ENCODE data around the gene GUK1. TPM values are rescaled to one million over a fixed set of nuclear protein-coding genes. Genes with fewer than 3 reads are reported as not detected.

GUK1 gene
- total and polyA plus RNA-seq, 2 donors (not counting 1 experiment from before 2014, with no cell fraction given), result 125 to 356 TPM

DNA sequence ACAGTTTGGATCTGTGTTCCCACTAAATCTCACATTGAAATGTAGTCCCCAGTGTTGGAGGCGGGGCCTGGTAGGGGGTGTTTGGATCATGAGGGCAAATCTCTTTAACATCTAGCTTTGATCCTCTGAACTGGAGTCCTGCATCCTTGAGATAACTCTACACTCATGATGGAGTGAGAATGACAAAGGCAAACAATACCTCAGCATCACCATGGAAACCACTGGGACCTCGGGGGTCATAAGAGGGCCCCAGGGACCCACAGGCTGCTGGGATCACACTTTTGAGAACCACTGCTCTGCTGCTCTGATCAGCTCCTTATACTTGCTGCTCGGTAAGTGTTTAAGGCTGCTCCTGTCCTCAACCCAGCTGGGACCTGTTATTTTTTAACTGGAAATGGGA lies 54.4 kb downstream of the GUK1 start:
- no peaks in the 10 kb centered on the region for H4K20me1 ChIP-seq (ENCODE audit: control insufficient read depth, insufficient read depth, low read length, poor library complexity, severe bottlenecking)
- peaks cover 7 to 13% (median 11%) of the 10 kb centered on the region in 3 donors for H3K9me3 ChIP-seq (ENCODE audit: control extremely low read depth in 1 of 3, control insufficient read depth in 2 of 3, insufficient read depth in 1 of 3, low read length in 2 of 3)
- H3K4me1 ChIP-seq (ENCODE audit: control insufficient read depth in 2 of 2, insufficient read depth in 2 of 2, low read length in 2 of 2), result no peaks in the 10 kb centered on the region
- DNase-seq (no peak), ATAC-seq (ENCODE audit: low read depth) (no peak)
- ChIA-PET CTCF (interaction anchor here (1.4 kb wide), 1 partner anchor 14 kb away, joined by 3 read pairs; no protein-coding TSS in a partner anchor), POLR2A (no interaction called here)
- Mint-ChIP-seq H3K27ac (no peak overlapping the region), H3K27me3 (no peaks in the 10 kb centered on the region), H3K4me3 (no peak overlapping the region), H3K9me3 (ENCODE audit: insufficient read depth) (no peaks in the 10 kb centered on the region), H3K4me1 (no peaks in the 10 kb centered on the region)
- H3K27me3 ChIP-seq (replicated peaks in 1 of 4; ENCODE audit: control extremely low read depth in 1 of 4, control insufficient read depth in 3 of 4, insufficient read depth in 4 of 4, low read length in 3 of 4), result no peaks in the 10 kb centered on the region
- H3K79me2 ChIP-seq (ENCODE audit: control insufficient read depth, insufficient read depth, low read length), result no peaks in the 10 kb centered on the region
- no peak overlapping the region for H3K4me3 ChIP-seq (ENCODE audit: control extremely low read depth in 1 of 5, extremely low read depth in 1 of 5, insufficient read depth in 1 of 5, low read depth in 2 of 5, low read length in 4 of 5)
- H2AFZ ChIP-seq (ENCODE audit: insufficient read depth, low read depth, low read length, poor library complexity, severe bottlenecking), result no peak overlapping the region
- H3K36me3 ChIP-seq (replicated peaks in 1 of 2; ENCODE audit: control extremely low read depth in 1 of 2, control insufficient read depth in 1 of 2, extremely low read depth in 1 of 2, insufficient read depth in 2 of 2, low read length in 1 of 2), result no peaks in the 10 kb centered on the region
- H3K4me2 ChIP-seq (replicated peaks; ENCODE audit: low read depth, low read length, poor library complexity, severe bottlenecking), result no peak overlapping the region
- 60% methylated on average over 1 of the region's 3 CpGs for WGBS (ENCODE audit: insufficient coverage)
- no peak overlapping the region for H3K9ac ChIP-seq (ENCODE audit: low read length)
- no peak overlapping the region for H3K27ac ChIP-seq (ENCODE audit: low read length in 2 of 2)
- TF ChIP-seq, protein P1, sequence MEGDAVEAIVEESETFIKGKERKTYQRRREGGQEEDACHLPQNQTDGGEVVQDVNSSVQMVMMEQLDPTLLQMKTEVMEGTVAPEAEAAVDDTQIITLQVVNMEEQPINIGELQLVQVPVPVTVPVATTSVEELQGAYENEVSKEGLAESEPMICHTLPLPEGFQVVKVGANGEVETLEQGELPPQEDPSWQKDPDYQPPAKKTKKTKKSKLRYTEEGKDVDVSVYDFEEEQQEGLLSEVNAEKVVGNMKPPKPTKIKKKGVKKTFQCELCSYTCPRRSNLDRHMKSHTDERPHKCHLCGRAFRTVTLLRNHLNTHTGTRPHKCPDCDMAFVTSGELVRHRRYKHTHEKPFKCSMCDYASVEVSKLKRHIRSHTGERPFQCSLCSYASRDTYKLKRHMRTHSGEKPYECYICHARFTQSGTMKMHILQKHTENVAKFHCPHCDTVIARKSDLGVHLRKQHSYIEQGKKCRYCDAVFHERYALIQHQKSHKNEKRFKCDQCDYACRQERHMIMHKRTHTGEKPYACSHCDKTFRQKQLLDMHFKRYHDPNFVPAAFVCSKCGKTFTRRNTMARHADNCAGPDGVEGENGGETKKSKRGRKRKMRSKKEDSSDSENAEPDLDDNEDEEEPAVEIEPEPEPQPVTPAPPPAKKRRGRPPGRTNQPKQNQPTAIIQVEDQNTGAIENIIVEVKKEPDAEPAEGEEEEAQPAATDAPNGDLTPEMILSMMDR (IDR thresholded peaks at IDR 0.05), result no peak
- TF ChIP-seq EZH2 (IDR thresholded peaks at IDR 0.05; ENCODE audit: borderline replicate concordance, insufficient read depth, low read depth, low read length, poor library complexity, severe bottlenecking), result no peak
- intact Hi-C loops (cut with micrococcal nuclease), result no loop called here

DNA sequence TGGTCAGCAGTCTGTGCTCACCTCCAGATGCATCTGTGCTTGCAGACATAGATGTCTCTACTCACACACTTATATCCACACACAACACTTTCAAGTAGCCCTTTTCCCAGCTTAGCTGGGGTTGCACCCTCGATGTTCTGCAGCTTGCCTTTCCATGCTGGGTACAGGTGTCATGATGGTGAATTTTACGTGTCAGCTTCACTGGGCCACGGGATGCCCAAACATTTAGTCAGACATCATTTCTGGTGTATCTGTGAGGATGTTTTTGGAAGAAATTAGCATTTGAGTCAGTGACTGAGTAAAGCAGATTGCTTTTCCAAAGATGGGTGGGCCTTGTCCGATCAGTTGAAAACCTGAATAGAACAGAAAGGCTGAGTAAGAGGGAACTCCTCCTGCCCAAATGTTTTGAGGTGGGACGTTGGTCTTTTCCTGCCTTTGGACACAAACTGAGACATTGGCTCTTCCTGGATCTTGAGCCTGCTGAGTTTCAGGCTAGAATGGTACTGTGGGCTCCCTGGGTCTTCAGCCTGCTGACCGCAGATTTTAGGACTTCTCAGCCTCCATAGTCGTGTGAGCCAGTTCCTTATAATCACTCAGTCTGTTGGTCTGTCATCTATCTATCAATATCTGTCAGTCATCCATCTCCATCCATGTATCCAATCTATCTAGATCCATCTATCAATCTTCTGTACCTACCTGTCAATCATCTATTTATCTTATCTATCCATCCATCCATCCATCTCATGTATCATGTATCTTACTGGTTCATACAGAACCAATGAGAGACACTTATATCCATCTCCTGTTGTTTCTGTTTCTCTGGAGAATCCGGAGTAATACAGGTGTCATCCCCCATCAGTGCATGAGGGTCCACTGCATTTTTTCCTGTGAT lies 55.1 kb downstream of the GUK1 start:
- Histone ChIP-seq H3K4me2 (replicated peaks; ENCODE audit: low read depth, low read length, poor library complexity, severe bottlenecking) (no peak overlapping the region), H3K4me3 (ENCODE audit: control extremely low read depth in 1 of 5, extremely low read depth in 1 of 5, insufficient read depth in 1 of 5, low read depth in 2 of 5, low read length in 4 of 5) (no peak overlapping the region), H4K20me1 (ENCODE audit: control insufficient read depth, insufficient read depth, low read length, poor library complexity, severe bottlenecking) (no peaks in the 10 kb centered on the region), H2AFZ (ENCODE audit: insufficient read depth, low read depth, low read length, poor library complexity, severe bottlenecking) (no peak overlapping the region), H3K79me2 (ENCODE audit: control insufficient read depth, insufficient read depth, low read length) (no peaks in the 10 kb centered on the region), H3K4me1 (ENCODE audit: control insufficient read depth in 2 of 2, insufficient read depth in 2 of 2, low read length in 2 of 2) (no peaks in the 10 kb centered on the region), H3K27ac (ENCODE audit: low read length in 2 of 2) (no peak overlapping the region), H3K27me3 (replicated peaks in 1 of 4; ENCODE audit: control extremely low read depth in 1 of 4, control insufficient read depth in 3 of 4, insufficient read depth in 4 of 4, low read length in 3 of 4) (no peaks in the 10 kb centered on the region), H3K36me3 (replicated peaks in 1 of 2; ENCODE audit: control extremely low read depth in 1 of 2, control insufficient read depth in 1 of 2, extremely low read depth in 1 of 2, insufficient read depth in 2 of 2, low read length in 1 of 2) (no peaks in the 10 kb centered on the region), H3K9me3 (ENCODE audit: control extremely low read depth in 1 of 3, control insufficient read depth in 2 of 3, insufficient read depth in 1 of 3, low read length in 2 of 3) (peaks cover 9 to 17% (median 10%) of the 10 kb centered on the region in 3 donors), H3K9ac (ENCODE audit: low read length) (no peak overlapping the region)
- ATAC-seq (ENCODE audit: low read depth), result no peak
- ChIA-PET CTCF (no interaction called here), POLR2A (no interaction called here)
- no peak for DNase-seq
- 95% methylated on average over 7 of the region's 8 CpGs for WGBS (ENCODE audit: insufficient coverage)
- no peaks in the 10 kb centered on the region for H3K27me3 Mint-ChIP-seq
- no peak overlapping the region for H3K4me3 Mint-ChIP-seq
- TF ChIP-seq, protein P1 (IDR thresholded peaks at IDR 0.05), result no peak
- TF ChIP-seq EZH2 (IDR thresholded peaks at IDR 0.05; ENCODE audit: borderline replicate concordance, insufficient read depth, low read depth, low read length, poor library complexity, severe bottlenecking), result no peak
- no peaks in the 10 kb centered on the region for H3K4me1 Mint-ChIP-seq
- intact Hi-C loops (cut with micrococcal nuclease), result no loop called here
- H3K27ac Mint-ChIP-seq, result no peak overlapping the region
- H3K9me3 Mint-ChIP-seq (ENCODE audit: insufficient read depth), result no peaks in the 10 kb centered on the region

Data from B cell (primary cell).